ENCODE results near the gene ITPA. TPM values are rescaled to one million over a fixed set of nuclear protein-coding genes. Genes with fewer than 3 reads are reported as not detected.
A peak's percentile ranks its signal among the peaks of the same experiment; 100 is the strongest.
"Not testable (repeated sequence)": the region's sequence is repeated elsewhere in the genome, so short reads cannot be mapped to it uniquely, and the experiment has no call there.

ITPA gene
- total RNA-seq, 2 donors from 2014 or later = 35.2 to 67.6 TPM

- H3K9ac ChIP-seq (ENCODE audit: low read depth in 2 of 2, low read length in 2 of 2) = peak overlapping the region in 1 of 2 donors; percentile 44
- no peaks in the 10 kb centered on the region for H3K36me3 ChIP-seq
- no peak for TF ChIP-seq CTCF (IDR thresholded peaks at IDR 0.05)
- H3K4me1 ChIP-seq = no peaks in the 10 kb centered on the region
- DNase-seq = no peak
- peak overlapping the region; percentile 23 for H3K27ac ChIP-seq
- intact Hi-C loops (cut with DNase I) = no loop called here
- H3K27me3 ChIP-seq = peaks cover 4% of the 10 kb centered on the region
- no peaks in the 10 kb centered on the region for H3K9me3 ChIP-seq
- peak overlapping the region; percentile 93 for H3K4me3 ChIP-seq
These were observed 34.6 kb upstream of the ITPA start for GRCh38 chr20:3174442-3175261.

GRCh38 chr20:3175270-3175669 is 34.0 kb upstream of the ITPA start:
- H3K4me3 ChIP-seq = no peak overlapping the region
- H3K27ac ChIP-seq = no peak overlapping the region
- H3K4me1 ChIP-seq = no peaks in the 10 kb centered on the region
- H3K9me3 ChIP-seq = no peaks in the 10 kb centered on the region
- intact Hi-C loops (cut with DNase I) = no loop called here
- no peaks in the 10 kb centered on the region for H3K36me3 ChIP-seq
- TF ChIP-seq CTCF (IDR thresholded peaks at IDR 0.05) = no peak
- H3K9ac ChIP-seq (ENCODE audit: low read depth in 2 of 2, low read length in 2 of 2) = no peak overlapping the region
- DNase-seq = no peak
- peaks cover 4% of the 10 kb centered on the region for H3K27me3 ChIP-seq

- Histone ChIP-seq H3K4me3 (no peak overlapping the region), H3K4me1 (no peaks in the 10 kb centered on the region), H3K36me3 (no peaks in the 10 kb centered on the region), H3K9ac (ENCODE audit: low read depth in 2 of 2, low read length in 2 of 2) (no peak overlapping the region), H3K27ac (no peak overlapping the region), H3K9me3 (no peaks in the 10 kb centered on the region), H3K27me3 (no peaks in the 10 kb centered on the region)
- no peak for DNase-seq
- no peak for TF ChIP-seq CTCF (IDR thresholded peaks at IDR 0.05)
- intact Hi-C loops (cut with DNase I) = no loop called here
These were observed 31.4 kb upstream of the ITPA start for GRCh38 chr20:3177746-3178485.

GRCh38 chr20:3180319-3180718 is 29.0 kb upstream of the ITPA start:
- DNase-seq = no peak
- no peak overlapping the region for H3K9ac ChIP-seq (ENCODE audit: low read depth in 2 of 2, low read length in 2 of 2)
- intact Hi-C loops (cut with DNase I) = no loop called here
- H3K27ac ChIP-seq = no peak overlapping the region
- no peaks in the 10 kb centered on the region for H3K27me3 ChIP-seq
- no peaks in the 10 kb centered on the region for H3K4me1 ChIP-seq
- H3K36me3 ChIP-seq = no peaks in the 10 kb centered on the region
- H3K4me3 ChIP-seq = no peak overlapping the region
- TF ChIP-seq CTCF (IDR thresholded peaks at IDR 0.05) = no peak
- H3K9me3 ChIP-seq = no peaks in the 10 kb centered on the region

GRCh38 chr20:3181270-3181669 is 28.0 kb upstream of the ITPA start:
- intact Hi-C loops (cut with DNase I) = no loop called here
- Histone ChIP-seq H3K27ac (no peak overlapping the region), H3K27me3 (no peaks in the 10 kb centered on the region), H3K9ac (ENCODE audit: low read depth in 2 of 2, low read length in 2 of 2) (no peak overlapping the region), H3K4me1 (no peaks in the 10 kb centered on the region), H3K4me3 (no peak overlapping the region), H3K9me3 (no peaks in the 10 kb centered on the region), H3K36me3 (no peaks in the 10 kb centered on the region)
- no peak for DNase-seq
- TF ChIP-seq CTCF (IDR thresholded peaks at IDR 0.05) = no peak

- H3K4me1 ChIP-seq; H3K9ac ChIP-seq (ENCODE audit: low read depth in 2 of 2, low read length in 2 of 2); DNase-seq; H3K27me3 ChIP-seq; H3K4me3 ChIP-seq; H3K9me3 ChIP-seq; H3K36me3 ChIP-seq; H3K27ac ChIP-seq; intact Hi-C loops (cut with DNase I): not testable (repeated sequence)
These were observed 26.9 kb upstream of the ITPA start for GRCh38 chr20:3182429-3182828.

Measured in colonic mucosa (tissue), 4 donors.